Upper lobe of left lung (tissue), 4 donors: ENCODE results near the gene PRKCE.

ENCODE experiments used
- EP300 ChIP-seq, 4 donors: sonication (generic); formaldehyde crosslinking; IDR thresholded peaks; one replicate each; pipeline ENCODE4 v1.5.1; 2017; ENCODE audit warnings: antibody characterized with exemption in 4 of 4, control low read depth in 2 of 4
- POLR2AphosphoS5 ChIP-seq, 2 donors: sonication (generic); formaldehyde crosslinking; IDR thresholded peaks; one replicate each; pipeline ENCODE4 v1.5.1; 2017; ENCODE audit warnings: antibody characterized with exemption in 2 of 2
- TF ChIP-seq, protein P1 (sequence below), 6 experiments: fragments of 450-650 bp in 4 of 6; fragments of 200-600 bp in 2 of 6; sonication (generic) in 2 of 6; IDR thresholded peaks; one replicate each; pipeline ENCODE4 v1.5.1; 2016 to 2019; ENCODE audit warnings: antibody characterized with exemption in 6 of 6

- TF ChIP-seq POLR2AphosphoS5 (IDR thresholded peaks at IDR 0.05) = no peak
- TF ChIP-seq, protein P1, sequence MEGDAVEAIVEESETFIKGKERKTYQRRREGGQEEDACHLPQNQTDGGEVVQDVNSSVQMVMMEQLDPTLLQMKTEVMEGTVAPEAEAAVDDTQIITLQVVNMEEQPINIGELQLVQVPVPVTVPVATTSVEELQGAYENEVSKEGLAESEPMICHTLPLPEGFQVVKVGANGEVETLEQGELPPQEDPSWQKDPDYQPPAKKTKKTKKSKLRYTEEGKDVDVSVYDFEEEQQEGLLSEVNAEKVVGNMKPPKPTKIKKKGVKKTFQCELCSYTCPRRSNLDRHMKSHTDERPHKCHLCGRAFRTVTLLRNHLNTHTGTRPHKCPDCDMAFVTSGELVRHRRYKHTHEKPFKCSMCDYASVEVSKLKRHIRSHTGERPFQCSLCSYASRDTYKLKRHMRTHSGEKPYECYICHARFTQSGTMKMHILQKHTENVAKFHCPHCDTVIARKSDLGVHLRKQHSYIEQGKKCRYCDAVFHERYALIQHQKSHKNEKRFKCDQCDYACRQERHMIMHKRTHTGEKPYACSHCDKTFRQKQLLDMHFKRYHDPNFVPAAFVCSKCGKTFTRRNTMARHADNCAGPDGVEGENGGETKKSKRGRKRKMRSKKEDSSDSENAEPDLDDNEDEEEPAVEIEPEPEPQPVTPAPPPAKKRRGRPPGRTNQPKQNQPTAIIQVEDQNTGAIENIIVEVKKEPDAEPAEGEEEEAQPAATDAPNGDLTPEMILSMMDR (IDR thresholded peaks at IDR 0.05) = no peak
- no peak for TF ChIP-seq EP300 (IDR thresholded peaks at IDR 0.05)
These were observed 22.8 kb downstream of the PRKCE start for GRCh38 chr2:45674035-45674816.
